C4-2B (cell line): Measurements from ENCODE around the gene PDZRN4.

Experiments used
- H3K27ac ChIP-seq: fragments of 450-650 bp; 2 replicates; pipeline ENCODE4 v1.5.1; 2017
- ZFX ChIP-seq: fragments of 450-650 bp; IDR thresholded peaks from 2 replicates; pipeline ENCODE4 v1.6.1; 2017
- TF ChIP-seq, protein P1 (sequence below): fragments of 450-650 bp; conservative IDR thresholded peaks from 2 replicates; pipeline ENCODE4 v1.5.1; 2017; ENCODE audit warnings: mild to moderate bottlenecking

Gene PDZRN4

DNA sequence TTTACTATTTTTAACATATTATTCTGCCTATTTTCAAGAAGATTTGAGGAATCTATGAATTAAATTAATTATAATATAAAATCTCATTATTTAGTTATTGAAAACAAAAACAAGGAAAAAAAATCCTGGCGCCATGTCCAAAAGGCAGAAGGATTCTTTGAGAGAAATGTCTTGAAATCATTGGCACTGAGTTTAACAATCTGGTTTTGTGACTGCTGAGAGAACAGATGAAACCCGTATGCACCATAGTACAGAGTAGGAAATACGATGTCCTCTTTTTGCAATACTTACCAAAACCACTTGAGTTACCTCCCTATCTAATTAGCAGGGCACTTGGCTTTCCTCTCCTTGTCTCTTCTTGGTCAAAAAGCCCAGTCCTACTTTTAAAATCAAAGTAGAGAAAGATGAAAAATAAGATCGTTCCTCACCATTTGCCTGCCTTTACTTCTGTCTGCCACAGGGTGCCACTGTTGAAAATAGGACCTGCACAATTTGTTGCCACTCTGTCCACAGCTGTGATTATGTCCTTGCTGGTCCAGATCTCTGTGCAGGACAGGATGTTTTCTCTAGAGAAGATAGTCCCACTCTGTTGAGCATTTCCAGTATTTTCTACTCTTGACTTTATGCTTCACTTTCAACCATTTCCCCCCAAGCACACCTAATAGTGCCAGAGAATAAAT, 179.7 kb downstream of the PDZRN4 start:
- H3K27ac ChIP-seq = no peak overlapping the region
- no peak for TF ChIP-seq ZFX
- TF ChIP-seq, protein P1, sequence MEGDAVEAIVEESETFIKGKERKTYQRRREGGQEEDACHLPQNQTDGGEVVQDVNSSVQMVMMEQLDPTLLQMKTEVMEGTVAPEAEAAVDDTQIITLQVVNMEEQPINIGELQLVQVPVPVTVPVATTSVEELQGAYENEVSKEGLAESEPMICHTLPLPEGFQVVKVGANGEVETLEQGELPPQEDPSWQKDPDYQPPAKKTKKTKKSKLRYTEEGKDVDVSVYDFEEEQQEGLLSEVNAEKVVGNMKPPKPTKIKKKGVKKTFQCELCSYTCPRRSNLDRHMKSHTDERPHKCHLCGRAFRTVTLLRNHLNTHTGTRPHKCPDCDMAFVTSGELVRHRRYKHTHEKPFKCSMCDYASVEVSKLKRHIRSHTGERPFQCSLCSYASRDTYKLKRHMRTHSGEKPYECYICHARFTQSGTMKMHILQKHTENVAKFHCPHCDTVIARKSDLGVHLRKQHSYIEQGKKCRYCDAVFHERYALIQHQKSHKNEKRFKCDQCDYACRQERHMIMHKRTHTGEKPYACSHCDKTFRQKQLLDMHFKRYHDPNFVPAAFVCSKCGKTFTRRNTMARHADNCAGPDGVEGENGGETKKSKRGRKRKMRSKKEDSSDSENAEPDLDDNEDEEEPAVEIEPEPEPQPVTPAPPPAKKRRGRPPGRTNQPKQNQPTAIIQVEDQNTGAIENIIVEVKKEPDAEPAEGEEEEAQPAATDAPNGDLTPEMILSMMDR = peak; percentile 70

DNA sequence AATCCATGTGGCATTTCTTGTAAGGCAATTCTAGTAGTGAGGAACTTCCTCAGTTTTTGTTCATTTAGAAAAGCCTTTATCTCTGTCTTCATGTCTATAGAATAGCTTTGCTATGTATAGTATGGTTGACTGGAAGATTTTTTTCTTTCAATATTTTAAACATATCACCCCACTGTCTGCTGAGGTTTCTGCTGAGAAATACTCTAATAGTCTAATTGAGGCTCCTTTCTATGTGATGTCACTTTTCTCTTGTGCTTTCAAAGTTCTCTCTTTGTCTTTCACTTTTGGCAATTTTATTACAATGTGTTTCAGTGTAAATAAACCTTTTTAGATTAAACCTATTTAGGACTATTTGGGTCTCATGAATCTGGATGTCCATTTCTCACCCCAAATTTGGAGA, 192.8 kb downstream of the PDZRN4 start:
- H3K27ac ChIP-seq = no peak overlapping the region
- TF ChIP-seq ZFX = no peak
- TF ChIP-seq, protein P1 = no peak

DNA sequence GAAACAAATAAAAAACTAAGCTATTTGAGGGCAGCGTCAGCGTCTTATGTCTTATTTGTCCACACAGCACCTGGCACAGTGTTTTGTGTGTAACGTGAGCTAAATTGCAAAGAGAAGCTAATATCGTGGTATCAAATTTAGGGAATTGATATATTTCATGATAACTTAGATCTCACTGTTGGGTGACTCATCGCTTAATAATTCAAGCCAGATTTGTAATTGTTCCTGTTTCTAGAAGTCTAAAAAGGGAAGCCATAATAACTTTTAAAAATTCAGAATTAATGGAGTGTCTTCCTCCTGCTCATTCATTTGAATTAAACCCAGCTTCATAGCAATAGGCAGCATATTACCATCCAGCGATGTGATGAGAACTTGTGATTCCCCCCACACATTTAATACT, 214.7 kb downstream of the PDZRN4 start:
- no peak overlapping the region for H3K27ac ChIP-seq

DNA sequence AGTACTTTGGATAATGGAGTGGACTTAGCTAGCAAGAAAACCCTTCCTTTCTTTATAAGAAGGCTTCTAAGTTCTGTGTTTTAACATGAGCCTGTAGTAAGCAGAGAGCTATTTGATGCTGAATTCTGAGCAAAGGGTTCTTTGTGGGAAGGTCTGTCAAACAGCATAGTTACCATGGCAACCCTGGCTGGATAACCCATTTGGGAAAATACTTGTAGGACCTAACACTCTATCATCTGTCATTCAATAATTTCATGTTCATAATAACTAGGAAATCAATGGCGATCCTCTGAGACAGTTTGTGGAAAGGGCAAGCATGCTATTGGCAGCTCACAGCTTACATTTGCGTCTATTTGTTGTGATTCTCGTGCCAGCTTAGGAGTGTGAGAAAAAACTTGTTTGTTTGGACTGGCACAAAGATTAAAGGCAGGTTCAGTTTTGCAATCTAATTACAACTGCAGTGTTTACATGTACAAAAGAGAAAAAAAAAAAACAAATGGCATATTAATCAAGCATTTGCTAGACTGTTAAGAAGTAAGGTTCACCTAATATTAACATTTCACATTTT, 219.2 kb downstream of the PDZRN4 start:
- no peak overlapping the region for H3K27ac ChIP-seq
- TF ChIP-seq, protein P1 = no peak
- TF ChIP-seq ZFX = no peak

More for the DNA sequence above, 214.7 kb downstream of the PDZRN4 start:
- TF ChIP-seq, protein P1 = no peak
- TF ChIP-seq ZFX = no peak

DNA sequence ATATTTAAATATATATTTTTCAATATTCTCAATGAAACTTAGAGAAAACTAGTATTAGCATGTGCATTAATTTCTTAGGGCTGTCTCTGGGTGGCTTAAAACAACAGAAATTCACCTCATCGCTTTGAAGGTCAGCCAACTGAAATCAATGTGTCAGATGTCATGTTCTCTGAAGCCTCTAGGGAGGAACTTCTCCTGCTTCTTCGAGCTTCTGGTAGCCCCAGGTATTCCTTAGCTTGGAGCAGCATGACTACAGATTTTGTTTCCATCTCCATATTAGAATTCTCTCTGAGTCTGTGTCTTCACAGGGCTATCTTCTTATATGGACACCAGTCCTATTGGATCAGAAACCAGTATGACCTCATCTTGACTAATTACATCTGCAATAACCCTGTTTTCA, 221.5 kb downstream of the PDZRN4 start:
- TF ChIP-seq, protein P1 = no peak
- TF ChIP-seq ZFX = no peak
- H3K27ac ChIP-seq = no peak overlapping the region

DNA sequence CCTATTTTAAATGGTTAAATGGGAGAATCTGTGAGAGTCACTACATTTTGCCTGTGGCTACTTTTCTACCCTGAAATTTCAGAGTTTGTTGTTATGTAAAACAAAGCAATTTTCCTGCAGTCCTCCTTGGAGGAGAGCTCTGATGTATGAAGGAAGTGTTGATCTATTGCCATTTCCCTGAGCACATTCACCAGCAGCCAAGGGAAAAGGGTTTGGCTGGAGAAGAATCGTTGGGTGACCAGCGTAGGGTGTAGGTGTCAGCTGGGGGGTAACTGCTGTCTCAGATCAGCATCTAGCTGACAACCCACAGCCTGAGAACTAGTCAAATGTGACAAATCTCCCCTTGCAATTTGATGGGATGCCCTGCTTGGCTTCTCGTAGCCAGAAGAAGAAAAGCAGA, 230.5 kb downstream of the PDZRN4 start:
- no peak overlapping the region for H3K27ac ChIP-seq

More for the DNA sequence above, 230.5 kb downstream of the PDZRN4 start:
- TF ChIP-seq, protein P1 = no peak
- no peak for TF ChIP-seq ZFX
